ENCODE results near the gene FXYD7.

The FXYD7 gene

GRCh38 chr19:35167251-35168119 lies 24.4 kb downstream of the FXYD7 start:
- H3K4me3 ChIP-seq (ENCODE audit: low read depth, low read length): no peak overlapping the region
- no peak for TF ChIP-seq CTCF (IDR thresholded peaks at IDR 0.05; ENCODE audit: low read depth, low read length, missing control alignments)
- DNase-seq (ENCODE audit: low read depth): no peak

GRCh38 chr19:35168196-35168595 lies 25.1 kb downstream of the FXYD7 start:
- TF ChIP-seq CTCF (IDR thresholded peaks at IDR 0.05; ENCODE audit: low read depth, low read length, missing control alignments): no peak
- no peak overlapping the region for H3K4me3 ChIP-seq (ENCODE audit: low read depth, low read length)
- DNase-seq (ENCODE audit: low read depth): no peak

- no peak for DNase-seq (ENCODE audit: low read depth)
- no peak for TF ChIP-seq CTCF (IDR thresholded peaks at IDR 0.05; ENCODE audit: low read depth, low read length, missing control alignments)
- H3K4me3 ChIP-seq (ENCODE audit: low read depth, low read length): no peak overlapping the region
Measured at GRCh38 chr19:35169221-35169995, 26.4 kb downstream of the FXYD7 start.

- no peak for TF ChIP-seq CTCF (IDR thresholded peaks at IDR 0.05; ENCODE audit: low read depth, low read length, missing control alignments)
- DNase-seq (ENCODE audit: low read depth): no peak
- H3K4me3 ChIP-seq (ENCODE audit: low read depth, low read length): no peak overlapping the region
Measured at GRCh38 chr19:35170359-35171061, 27.5 kb downstream of the FXYD7 start.

GRCh38 chr19:35171730-35172129 lies 28.7 kb downstream of the FXYD7 start:
- no peak for TF ChIP-seq CTCF (IDR thresholded peaks at IDR 0.05; ENCODE audit: low read depth, low read length, missing control alignments)
- H3K4me3 ChIP-seq (ENCODE audit: low read depth, low read length): no peak overlapping the region
- DNase-seq (ENCODE audit: low read depth): no peak

GRCh38 chr19:35174226-35174625 lies 31.2 kb downstream of the FXYD7 start:
- no peak for DNase-seq (ENCODE audit: low read depth)
- H3K4me3 ChIP-seq (ENCODE audit: low read depth, low read length): no peak overlapping the region
- no peak for TF ChIP-seq CTCF (IDR thresholded peaks at IDR 0.05; ENCODE audit: low read depth, low read length, missing control alignments)

Measured in GM12864 (cell line).